Inflammatory macrophage treated with lipopolysaccharide for 1 hour (primary cell): ENCODE measurements around the gene TCTN1.
"Not testable (repeated sequence)": the region's sequence is repeated elsewhere in the genome, so short reads cannot be mapped to it uniquely, and the experiment has no call there.

Source experiments
- DNase-seq, 2 donors: peaks; one replicate each; pipeline ENCODE4 v3.0.0-alpha.2; 2020 to 2022

TCTN1 gene

GRCh38 chr12:110613771-110614684, at the start of gene TCTN1:
Gene TCTN1 (plus strand): TSS chr12:110614129. CDS start chr12:110614183, 54 bp downstream.
- DNase-seq, result peak; percentile 94

- no peak for DNase-seq
Measured at GRCh38 chr12:110564471-110564991, 49.4 kb upstream of the TCTN1 start.

- no peak for DNase-seq
Measured at GRCh38 chr12:110565894-110566871, 47.7 kb upstream of the TCTN1 start.

- DNase-seq, result no peak
Measured at GRCh38 chr12:110566993-110567392, 46.9 kb upstream of the TCTN1 start.

- no peak for DNase-seq
Measured at GRCh38 chr12:110568752-110569151, 45.2 kb upstream of the TCTN1 start.

- DNase-seq, result not testable (repeated sequence)
Measured at GRCh38 chr12:110569838-110570237, 44.1 kb upstream of the TCTN1 start.

- DNase-seq, result not testable (repeated sequence)
Measured at GRCh38 chr12:110570798-110571197, 43.1 kb upstream of the TCTN1 start.

- no peak for DNase-seq
Measured at GRCh38 chr12:110574044-110574443, 39.9 kb upstream of the TCTN1 start.

- not testable (repeated sequence) for DNase-seq
Measured at GRCh38 chr12:110574717-110575230, 39.2 kb upstream of the TCTN1 start.

GRCh38 chr12:110575326-110575725, 38.6 kb upstream of the TCTN1 start:
- DNase-seq, result no peak

- DNase-seq, result no peak
Measured at GRCh38 chr12:110576504-110576903, 37.4 kb upstream of the TCTN1 start.

GRCh38 chr12:110577864-110578693, 35.9 kb upstream of the TCTN1 start:
- DNase-seq, result peak; percentile 80 to 81

- no peak for DNase-seq
Measured at GRCh38 chr12:110578694-110579534, 35.0 kb upstream of the TCTN1 start.

- no peak for DNase-seq
Measured at GRCh38 chr12:110579535-110580253, 34.2 kb upstream of the TCTN1 start.

- DNase-seq, result no peak
Measured at GRCh38 chr12:110581931-110582275, 32.0 kb upstream of the TCTN1 start.

- peak; percentile 81 for DNase-seq
Measured at GRCh38 chr12:110582276-110583136, 31.4 kb upstream of the TCTN1 start.

GRCh38 chr12:110583137-110584059, 30.5 kb upstream of the TCTN1 start, which contains the start of gene PPTC7:
Gene PPTC7 (minus strand): TSS chr12:110583318. CDS start chr12:110583031, 287 bp downstream.
- DNase-seq, result peak; percentile 93 to 97

- peak; percentile 51 to 57 for DNase-seq
Measured at GRCh38 chr12:110585231-110585799, 28.6 kb upstream of the TCTN1 start.
